ELR (cell line): ENCODE data around the gene CNOT6.

Source experiments
- DNase-seq: peaks from one replicate; pipeline ENCODE4 v3.0.0-alpha.2; 2015; ENCODE audit warnings: low read depth

Gene CNOT6

DNA sequence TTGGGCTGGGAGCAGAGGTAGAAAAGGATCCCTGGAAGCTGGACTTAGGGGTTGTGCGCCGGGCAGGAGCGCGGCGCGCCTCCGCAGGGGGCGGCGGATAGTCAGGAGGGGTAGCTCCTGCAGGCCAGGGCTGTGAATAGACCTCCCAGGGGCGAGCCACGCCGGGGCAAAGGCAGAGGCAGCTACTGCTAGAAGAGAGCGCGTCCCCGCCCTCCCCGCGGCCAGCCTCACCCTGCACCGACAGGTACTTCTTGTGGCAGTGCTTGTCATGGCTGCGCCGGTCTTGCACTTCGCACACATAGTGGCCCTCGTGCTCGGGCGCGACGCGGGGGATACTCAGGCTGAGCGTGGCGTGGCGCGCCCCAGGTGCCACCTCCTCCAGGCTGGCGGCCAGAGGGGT lies 127.1 kb downstream of the CNOT6 start:
- DNase-seq = no peak

DNA sequence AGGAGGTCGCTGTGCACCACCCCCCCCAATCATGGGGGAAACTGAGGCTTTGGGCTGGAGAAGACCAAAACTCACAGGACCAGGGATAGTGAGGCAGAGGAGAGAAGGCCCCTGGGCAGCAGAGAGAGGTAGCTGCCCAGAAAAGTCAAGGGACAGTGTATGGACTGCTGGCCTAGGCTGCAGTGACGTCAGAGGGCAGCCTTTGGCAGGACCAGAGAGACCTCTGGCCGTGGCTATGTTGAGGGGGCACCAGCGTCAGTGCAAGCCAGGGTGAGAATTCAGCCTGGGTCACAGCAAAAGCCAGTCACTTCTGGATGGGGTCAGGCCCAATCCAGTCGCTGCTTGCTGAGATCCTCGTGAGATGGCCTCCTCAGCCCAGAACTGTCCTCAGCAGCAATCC lies 128.7 kb downstream of the CNOT6 start:
- no peak for DNase-seq

DNA sequence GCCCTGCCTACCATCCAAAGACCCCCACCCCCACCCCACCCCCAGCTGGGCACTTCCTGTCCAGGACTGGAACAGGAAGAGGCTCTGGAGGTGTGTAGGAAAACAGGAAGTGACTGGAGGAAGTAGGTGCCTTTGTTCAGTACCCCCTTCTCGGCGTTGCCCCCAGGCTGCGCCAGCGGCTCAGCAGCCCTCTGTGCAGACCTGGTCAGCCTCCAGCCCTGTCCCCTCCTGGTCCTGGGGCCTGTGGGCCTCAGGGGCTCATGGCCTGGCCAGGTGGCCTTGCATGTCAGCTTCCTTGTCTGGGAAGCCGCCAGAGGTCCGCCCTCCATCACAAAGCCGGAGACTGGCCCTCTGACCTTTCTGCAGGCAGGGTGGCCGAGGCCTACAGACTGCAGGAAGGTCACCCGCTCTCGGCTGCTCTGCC lies 129.2 kb downstream of the CNOT6 start:
- DNase-seq = no peak

DNA sequence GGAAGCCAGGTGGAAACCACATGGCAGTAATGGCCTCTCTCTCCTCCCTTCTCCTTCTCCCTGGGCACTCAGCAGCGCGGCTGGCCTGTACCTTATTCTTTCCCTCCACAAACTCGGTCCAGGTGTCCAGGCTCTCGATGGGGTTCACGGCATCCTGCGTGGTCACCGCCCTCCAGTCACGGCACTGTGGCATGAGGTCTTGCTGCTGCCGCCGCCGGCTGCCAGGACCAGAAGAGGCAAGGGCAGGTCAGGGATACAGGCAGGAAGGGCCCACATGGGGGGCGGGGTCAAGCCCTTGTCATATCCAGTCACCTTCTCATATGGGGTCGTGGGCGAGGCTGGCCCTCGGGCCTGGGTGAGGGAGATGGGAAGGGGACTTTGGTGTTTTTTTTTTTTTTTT lies 129.7 kb downstream of the CNOT6 start:
- no peak for DNase-seq

DNA sequence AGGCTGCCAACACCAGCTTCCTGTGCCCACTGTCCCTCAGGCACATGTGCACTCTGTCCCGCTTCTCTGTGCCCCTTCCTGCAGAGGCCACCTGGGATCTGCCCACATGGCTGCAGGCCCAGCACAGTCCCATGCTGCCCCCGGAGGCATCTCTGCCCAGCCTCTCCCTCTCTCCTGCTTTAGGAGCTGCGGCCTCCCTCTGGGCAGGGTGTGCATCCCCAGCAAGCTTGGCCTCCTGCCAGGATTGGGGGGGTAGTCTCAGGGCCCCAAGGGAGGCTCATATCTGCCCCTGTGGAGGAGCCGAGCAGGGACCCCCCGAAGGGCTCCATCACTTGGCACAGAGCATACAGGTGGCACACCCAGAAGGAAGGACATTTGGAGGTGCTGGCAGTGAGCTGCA lies 130.4 kb downstream of the CNOT6 start:
- DNase-seq = no peak

DNA sequence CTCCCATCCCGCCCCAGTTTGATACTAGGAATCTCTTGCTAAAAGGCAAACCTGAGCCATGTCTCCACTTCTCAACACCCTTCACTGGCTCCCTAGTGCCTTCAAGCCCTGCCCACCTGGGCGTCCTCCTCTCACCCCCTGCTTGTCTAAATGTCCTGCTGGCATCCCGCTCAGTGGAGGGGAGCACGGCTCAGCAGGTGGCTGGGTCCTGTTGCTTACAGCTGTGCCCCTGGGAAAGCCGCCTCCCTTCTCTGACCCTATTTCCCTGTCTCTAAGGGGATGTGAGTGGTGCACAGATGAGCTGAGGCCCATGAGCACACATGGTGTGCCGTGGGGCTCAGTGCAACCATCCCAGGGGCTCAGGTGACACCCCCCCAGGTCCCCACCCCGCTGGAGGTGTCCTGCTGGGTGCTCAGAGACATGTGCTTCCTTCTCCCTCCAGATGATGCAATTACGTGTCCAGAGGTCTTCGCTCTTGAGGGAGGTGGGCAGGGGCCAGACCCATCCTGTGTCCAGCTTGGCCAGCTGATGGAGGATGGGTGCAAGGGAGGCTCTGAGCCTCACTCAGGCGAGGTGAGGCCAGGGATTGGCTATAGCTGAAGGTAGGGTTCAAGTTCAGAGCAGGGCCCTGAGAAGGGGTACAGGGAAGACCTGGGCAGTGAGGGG lies 131.1 kb downstream of the CNOT6 start:
- DNase-seq = no peak

DNA sequence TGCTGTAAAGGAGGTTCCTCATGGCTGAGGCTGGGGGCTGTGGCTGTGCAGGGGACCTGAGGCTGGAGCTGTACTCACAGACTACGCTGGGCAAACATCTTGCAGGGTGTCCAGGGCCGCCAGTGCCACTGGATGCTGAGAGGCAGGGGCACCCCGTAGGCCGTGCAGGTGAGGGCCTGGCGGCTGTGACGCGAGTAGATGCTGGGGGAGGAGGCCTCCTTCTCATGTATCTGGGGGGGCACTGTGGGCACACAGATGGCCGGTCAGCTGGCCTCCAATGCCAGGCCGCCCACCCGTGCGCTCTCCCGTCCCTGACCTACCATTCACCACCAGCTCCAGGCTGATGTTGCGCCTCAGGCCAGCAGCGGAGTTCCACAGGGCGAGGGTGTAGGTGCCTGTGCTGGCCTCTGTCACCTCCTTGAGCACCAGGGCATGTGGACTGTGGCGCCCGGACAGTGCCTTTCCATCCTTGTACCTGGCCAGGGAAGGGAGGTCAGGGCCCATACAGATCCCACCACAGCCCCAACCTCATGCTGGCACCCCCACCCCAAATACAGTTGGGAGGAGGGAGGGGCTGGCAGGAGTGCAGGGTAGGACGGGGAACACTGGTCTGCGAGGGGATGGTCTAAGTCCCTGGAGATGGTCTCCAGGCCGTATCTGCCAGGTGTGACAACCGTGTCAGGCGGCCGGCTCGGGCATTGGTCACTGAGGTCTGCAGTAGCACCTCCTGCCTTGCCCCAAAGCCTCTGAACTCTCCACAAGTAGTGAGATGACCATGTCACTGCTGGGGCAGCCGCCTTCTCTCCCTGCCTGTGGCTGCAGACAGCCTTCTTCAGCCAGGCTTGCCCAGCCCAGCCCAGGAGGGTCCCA lies 131.8 kb downstream of the CNOT6 start:
- DNase-seq = no peak

DNA sequence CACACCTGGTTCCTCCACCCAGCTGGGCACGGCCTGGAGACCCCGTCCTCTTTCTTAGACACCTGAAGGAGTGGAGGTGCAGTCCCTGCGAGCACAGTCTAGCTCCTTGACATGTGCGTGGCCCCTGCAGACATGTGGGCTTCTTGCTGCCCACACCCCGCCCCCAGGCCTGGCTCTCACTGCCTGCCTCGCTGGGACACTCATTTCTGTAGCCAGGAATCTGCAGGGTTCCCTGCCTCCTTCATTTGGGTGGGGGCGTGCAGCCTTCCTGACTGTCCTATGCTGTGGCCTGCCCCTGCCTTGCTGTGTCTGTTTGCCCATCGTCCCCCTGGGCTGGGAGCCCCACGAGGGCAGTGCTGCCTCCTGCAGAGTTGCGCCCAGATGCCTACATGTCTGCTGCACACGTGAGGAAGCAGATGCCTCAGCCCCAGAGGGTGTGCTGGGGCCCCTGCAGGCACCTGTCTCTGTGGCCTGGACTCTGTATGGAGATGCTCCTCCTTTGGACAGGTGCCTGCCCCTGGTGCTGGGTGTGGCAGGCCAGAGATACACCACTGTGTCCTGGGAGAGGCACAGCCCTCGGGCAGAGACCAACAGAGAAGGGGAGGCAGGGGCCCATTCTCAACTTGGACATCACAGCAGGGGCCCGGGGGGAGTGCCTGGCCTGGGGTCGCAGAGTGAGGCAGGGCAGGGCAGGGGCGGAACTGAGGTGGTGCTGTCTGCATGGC lies 132.6 kb downstream of the CNOT6 start:
- DNase-seq = no peak

DNA sequence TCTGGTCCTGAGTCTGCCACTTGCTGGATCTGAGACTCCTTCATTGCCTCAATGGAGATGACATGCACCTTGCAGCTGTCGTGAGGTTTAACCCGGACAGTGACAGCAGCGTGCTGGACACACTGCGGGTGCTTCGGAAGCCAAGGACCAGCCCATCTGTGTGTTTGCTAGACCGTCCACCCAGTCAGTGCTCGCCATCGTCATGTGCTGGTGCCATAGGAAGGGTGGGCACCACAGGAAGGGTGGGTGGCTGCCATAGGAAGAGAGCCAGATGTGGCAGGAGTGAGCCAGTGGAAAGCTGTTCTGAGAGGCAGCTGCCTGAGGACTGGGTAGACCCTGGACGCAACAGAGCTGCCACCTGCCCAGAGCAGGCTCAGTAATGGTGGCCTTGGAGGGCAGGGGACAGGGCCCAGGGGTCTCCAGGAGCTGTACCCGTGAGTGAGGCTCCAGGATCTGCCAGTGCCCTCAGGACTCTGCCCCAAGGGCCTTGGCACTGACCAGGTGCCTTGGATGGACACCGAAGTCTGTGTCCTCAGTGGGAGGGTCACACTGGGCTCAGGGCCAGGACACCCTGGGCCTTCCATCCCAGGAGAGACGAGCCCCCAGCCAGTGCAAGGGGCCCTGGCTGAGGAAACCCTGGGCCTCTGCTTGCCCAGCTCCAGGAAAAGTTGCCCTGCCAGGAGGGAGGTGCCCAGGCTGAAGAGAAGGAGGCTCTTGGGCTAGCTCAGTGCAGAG lies 133.4 kb downstream of the CNOT6 start:
- no peak for DNase-seq
